Neuronal stem cell (in vitro differentiated cells): Measurements from ENCODE around the gene CDH13.

ENCODE experiments used
- DNase-seq: peaks from one replicate; pipeline ENCODE4 v3.0.0-alpha.2; 2013; ENCODE audit warnings: low spot score
- H2AFZ ChIP-seq: one replicate; pipeline ENCODE4 v1.6.1; 2013; ENCODE audit warnings: mild to moderate bottlenecking, low read length, inconsistent platforms
- H2AK5ac ChIP-seq: 2 replicates; pipeline ENCODE4 v1.6.1; 2013; ENCODE audit warnings: low read depth, mild to moderate bottlenecking, inconsistent platforms, low read length, moderate library complexity, mixed read lengths
- H2BK120ac ChIP-seq: 2 replicates; pipeline ENCODE4 v1.6.1; 2013; ENCODE audit warnings: low read depth, mild to moderate bottlenecking, inconsistent platforms, low read length, moderate library complexity, mixed read lengths
- H2BK12ac ChIP-seq: one replicate; pipeline ENCODE4 v1.6.1; 2013; ENCODE audit warnings: low read length, inconsistent platforms
- H2BK15ac ChIP-seq: 2 replicates; pipeline ENCODE4 v1.6.1; 2013; ENCODE audit warnings: mild to moderate bottlenecking, low read length, inconsistent platforms, mixed read lengths
- H2BK5ac ChIP-seq: one replicate; pipeline ENCODE4 v1.6.1; 2013; ENCODE audit warnings: inconsistent platforms, mild to moderate bottlenecking, low read length, moderate library complexity
- H3K14ac ChIP-seq: one replicate; pipeline ENCODE4 v1.6.1; 2013; ENCODE audit warnings: low read length, inconsistent platforms
- H3K18ac ChIP-seq: 2 replicates; pipeline ENCODE4 v1.6.1; 2013; ENCODE audit warnings: low read length, inconsistent platforms
- H3K23ac ChIP-seq: 2 replicates; pipeline ENCODE4 v1.6.1; 2013; ENCODE audit warnings: low read depth, mild to moderate bottlenecking, mixed read lengths, low read length, inconsistent platforms; ENCODE audit not compliant: poor library complexity
- H3K27ac ChIP-seq: replicated peaks from 3 replicates; pipeline ENCODE4 v1.5.1; 2013; ENCODE audit warnings: low read length, inconsistent platforms
- H3K27me3 ChIP-seq, 3 experiments: 2 replicates each; pipeline ENCODE4 v1.6.1; 2013; ENCODE audit warnings: low read length in 3 of 3, mild to moderate bottlenecking in 2 of 3, inconsistent platforms in 1 of 3, low read depth in 1 of 3, mixed read lengths in 1 of 3, moderate library complexity in 1 of 3; ENCODE audit not compliant: control insufficient read depth in 3 of 3, insufficient read depth in 3 of 3
- H3K36me3 ChIP-seq, 2 donors: replicated peaks in 1 of 2; 2 replicates each; pipeline ENCODE4 v1.6.1; 2013; ENCODE audit warnings: low read length in 2 of 2; ENCODE audit not compliant: control insufficient read depth in 2 of 2, insufficient read depth in 2 of 2
- H3K4ac ChIP-seq: 2 replicates; pipeline ENCODE4 v1.6.1; 2013; ENCODE audit warnings: inconsistent platforms, mild to moderate bottlenecking, low read length, moderate library complexity
- H3K4me1 ChIP-seq, 2 donors: 1 replicate in 1 of 2; 2 replicates in 1 of 2; pipeline ENCODE4 v1.6.1; 2013; ENCODE audit warnings: low read length in 2 of 2, low read depth in 1 of 2; ENCODE audit not compliant: control insufficient read depth in 2 of 2, insufficient read depth in 1 of 2
- H3K4me2 ChIP-seq: one replicate; pipeline ENCODE4 v1.6.1; 2013; ENCODE audit warnings: mild to moderate bottlenecking, low read length, inconsistent platforms; ENCODE audit not compliant: insufficient read depth, poor library complexity, severe bottlenecking
- H3K4me3 ChIP-seq, 2 donors: 2 replicates each; pipeline ENCODE4 v1.5.1; 2013; ENCODE audit warnings: low read length in 2 of 2, mild to moderate bottlenecking in 2 of 2, inconsistent platforms in 1 of 2, moderate library complexity in 1 of 2
- H3K79me1 ChIP-seq: one replicate; pipeline ENCODE4 v1.6.1; 2013; ENCODE audit warnings: low read depth, mild to moderate bottlenecking, inconsistent platforms, low read length, moderate library complexity
- H3K9ac ChIP-seq: one replicate; pipeline ENCODE4 v1.6.1; 2013; ENCODE audit warnings: mild to moderate bottlenecking, low read depth, low read length, inconsistent platforms; ENCODE audit not compliant: poor library complexity
- H3K9me3 ChIP-seq, 2 donors: replicated peaks in 1 of 2; 2 replicates each; pipeline versions ENCODE3 to v1.6.1; 2013; ENCODE audit warnings: low read length in 2 of 2, mild to moderate bottlenecking in 2 of 2, inconsistent platforms in 1 of 2, low read depth in 1 of 2, mixed read lengths in 1 of 2, moderate library complexity in 1 of 2; ENCODE audit not compliant: control insufficient read depth in 2 of 2, insufficient read depth in 1 of 2
- H4K8ac ChIP-seq: one replicate; pipeline ENCODE4 v1.6.1; 2013; ENCODE audit warnings: low read depth, mild to moderate bottlenecking, inconsistent platforms, low read length, moderate library complexity
- H4K91ac ChIP-seq: one replicate; pipeline ENCODE4 v1.6.1; 2013; ENCODE audit warnings: low read length, low read depth, mild to moderate bottlenecking, inconsistent platforms; ENCODE audit not compliant: poor library complexity
- WGBS, 2 donors: extraction: QIAGEN DNeasy Blood & Tissue Kit; methylation state at CpG; one replicate each; pipeline ENCODE4 v1.1.7; 2013; ENCODE audit warnings: missing lambda C conversion rate in 2 of 2, mixed read lengths in 1 of 2; ENCODE audit not compliant: insufficient read length in 2 of 2, insufficient replicate concordance in 1 of 2; ENCODE audit errors: extremely low coverage in 2 of 2; 5-methylcytosine and 5-hydroxymethylcytosine counted together

Gene CDH13

DNA sequence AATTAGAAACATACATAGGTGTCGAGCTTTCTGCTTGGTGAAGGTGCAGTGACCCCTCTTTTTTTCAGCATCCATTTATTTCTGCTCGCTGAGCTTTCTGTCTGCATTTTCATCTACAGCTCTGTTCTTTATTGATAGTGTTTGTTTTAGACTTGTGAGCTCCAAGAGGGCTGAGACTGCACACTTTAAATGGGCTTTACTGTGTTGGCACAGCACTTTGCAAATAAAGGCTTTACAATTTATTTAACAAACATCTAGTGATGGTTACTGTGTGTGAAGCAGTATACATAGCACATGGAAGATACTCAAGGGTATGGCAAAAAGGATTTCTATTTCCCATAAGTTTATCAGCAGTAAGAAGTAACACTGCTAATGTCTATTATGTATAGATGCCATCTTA, 617.3 kb downstream of the CDH13 start:
- Histone ChIP-seq H2BK12ac (no peak overlapping the region), H3K18ac (no peak overlapping the region), H3K4me1 (peaks cover 0 to 5% of the 10 kb centered on the region in 2 donors), H2AK5ac (no peak overlapping the region), H3K9ac (no peak overlapping the region), H3K9me3 (no peaks in the 10 kb centered on the region), H3K36me3 (no peaks in the 10 kb centered on the region), H2BK5ac (no peak overlapping the region), H3K14ac (no peak overlapping the region), H4K8ac (no peak overlapping the region), H2BK120ac (no peak overlapping the region), H2BK15ac (no peak overlapping the region), H3K23ac (no peak overlapping the region), H3K27me3 (no peaks in the 10 kb centered on the region), H3K27ac (no peak overlapping the region), H2AFZ (no peak overlapping the region), H4K91ac (no peak overlapping the region), H3K4ac (no peak overlapping the region), H3K79me1 (no peaks in the 10 kb centered on the region), H3K4me3 (no peak overlapping the region), H3K4me2 (no peak overlapping the region)
- DNase-seq = no peak
- WGBS, 2 donors = no CpG with 5 or more reads among the region's 2 CpGs

DNA sequence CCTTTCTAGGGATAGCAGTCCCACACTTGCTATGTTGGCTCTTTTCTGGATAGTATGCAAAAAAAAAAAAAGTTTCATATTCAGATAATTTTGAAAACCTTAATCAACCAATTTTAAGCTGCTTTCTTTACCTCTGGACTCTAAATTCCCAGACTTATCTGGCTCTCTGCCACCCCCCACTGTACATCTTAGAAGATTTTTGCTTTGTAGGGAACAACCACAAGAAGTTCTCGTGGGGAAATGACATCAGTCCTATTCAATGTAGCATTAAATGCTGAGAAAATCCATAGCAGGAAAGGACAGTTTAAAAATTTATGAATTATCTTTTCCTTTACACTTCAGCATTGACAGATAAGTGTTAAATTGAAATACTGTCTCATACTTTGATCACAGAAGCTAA, 618.3 kb downstream of the CDH13 start:
- Histone ChIP-seq H3K36me3 (no peaks in the 10 kb centered on the region), H2BK5ac (no peak overlapping the region), H4K8ac (no peak overlapping the region), H3K18ac (no peak overlapping the region), H3K4me1 (peaks cover 0 to 4% of the 10 kb centered on the region in 2 donors), H3K27me3 (no peaks in the 10 kb centered on the region), H3K79me1 (no peaks in the 10 kb centered on the region), H2AFZ (no peak overlapping the region), H3K27ac (no peak overlapping the region), H3K14ac (no peak overlapping the region), H3K4ac (no peak overlapping the region), H3K4me2 (no peak overlapping the region), H2AK5ac (no peak overlapping the region), H3K4me3 (no peak overlapping the region), H2BK15ac (no peak overlapping the region), H3K9ac (no peak overlapping the region), H3K23ac (no peak overlapping the region), H2BK12ac (no peak overlapping the region), H3K9me3 (no peaks in the 10 kb centered on the region), H4K91ac (no peak overlapping the region), H2BK120ac (no peak overlapping the region)
- DNase-seq = no peak
- WGBS, 2 donors = no CpG with 5 or more reads among the region's 1 CpG

DNA sequence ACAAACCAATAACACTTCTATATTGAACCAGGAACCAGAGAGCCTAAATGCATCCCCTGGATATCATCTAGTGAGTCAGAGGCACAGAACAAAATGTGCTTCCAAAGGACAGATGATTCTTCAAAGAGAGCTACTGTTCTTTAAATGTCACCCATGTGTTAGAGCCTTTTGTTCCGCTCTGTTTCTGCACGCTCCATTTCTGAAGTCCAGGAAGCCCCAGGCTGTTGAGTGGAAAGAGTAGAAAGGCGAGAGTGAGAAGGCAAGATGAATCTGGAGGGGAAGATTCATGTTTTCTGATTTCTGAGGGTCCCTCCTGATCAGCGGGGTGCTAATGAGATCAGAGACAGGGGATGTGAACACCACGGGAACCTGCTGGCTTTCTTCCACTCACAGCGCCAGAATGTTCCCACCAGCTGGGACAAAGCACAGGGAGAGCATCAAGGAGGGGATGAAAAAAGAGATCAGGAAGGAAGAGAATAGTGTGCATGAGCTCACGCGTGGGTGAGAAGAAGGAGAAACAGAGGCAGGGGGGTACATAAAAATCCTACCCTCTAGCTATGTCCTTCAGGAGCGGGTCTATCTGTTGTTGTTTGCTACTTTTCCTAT, 621.1 kb downstream of the CDH13 start:
- no peak overlapping the region for H4K8ac ChIP-seq
- H3K27ac ChIP-seq = no peak overlapping the region
- H3K9me3 ChIP-seq = no peaks in the 10 kb centered on the region
- no peak overlapping the region for H3K9ac ChIP-seq
- peaks cover 0 to 4% of the 10 kb centered on the region in 2 donors for H3K4me1 ChIP-seq
- no peak overlapping the region for H2BK120ac ChIP-seq
- H3K27me3 ChIP-seq = no peaks in the 10 kb centered on the region
- no peak overlapping the region for H3K4ac ChIP-seq
- no peak overlapping the region for H3K4me2 ChIP-seq
- H3K4me3 ChIP-seq = no peak overlapping the region
- no peak overlapping the region for H2AFZ ChIP-seq
- no peak overlapping the region for H3K14ac ChIP-seq
- no peaks in the 10 kb centered on the region for H3K79me1 ChIP-seq
- DNase-seq = no peak
- H2AK5ac ChIP-seq = no peak overlapping the region
- WGBS, 2 donors = no CpG with 5 or more reads among the region's 9 CpGs
- H2BK15ac ChIP-seq = no peak overlapping the region
- H3K23ac ChIP-seq = no peak overlapping the region
- no peak overlapping the region for H2BK12ac ChIP-seq
- H3K18ac ChIP-seq = no peak overlapping the region
- H2BK5ac ChIP-seq = no peak overlapping the region
- H4K91ac ChIP-seq = no peak overlapping the region
- H3K36me3 ChIP-seq = no peaks in the 10 kb centered on the region

DNA sequence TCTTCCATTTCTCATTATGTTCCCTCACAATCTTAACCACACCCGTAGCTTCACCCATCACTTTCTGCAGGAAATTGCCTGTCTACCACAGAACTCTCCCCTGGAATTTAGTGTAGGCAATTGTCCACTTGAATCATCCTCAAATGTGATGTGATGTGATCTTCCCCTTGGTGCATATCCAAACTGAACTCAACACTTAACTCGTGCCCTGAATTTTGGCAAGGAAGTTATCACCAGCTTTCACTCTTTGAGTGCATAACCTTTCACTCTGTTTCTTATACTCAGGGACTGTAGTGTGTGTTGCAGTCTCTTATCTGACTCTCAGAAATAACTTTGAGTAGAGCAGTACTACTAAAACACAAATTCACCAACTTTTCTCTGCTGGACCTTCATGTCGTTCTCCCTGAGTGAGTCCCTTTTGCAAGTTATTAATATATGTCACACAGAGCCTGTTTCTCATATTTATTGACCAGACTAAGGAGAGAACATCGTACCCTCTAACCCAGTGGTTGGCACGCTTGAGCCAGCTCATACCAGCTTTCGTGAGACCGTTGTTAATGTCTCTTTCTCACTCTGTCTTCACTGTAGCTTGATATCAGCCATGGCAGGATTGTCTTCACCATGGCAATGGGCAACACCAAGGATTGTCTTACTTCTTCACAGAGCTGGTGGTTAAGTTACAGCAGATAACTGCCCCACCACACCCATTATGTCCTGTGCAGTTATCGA, 622.1 kb downstream of the CDH13 start:
- Histone ChIP-seq H4K8ac (no peak overlapping the region), H3K23ac (no peak overlapping the region), H4K91ac (no peak overlapping the region), H2AK5ac (no peak overlapping the region), H3K27ac (no peak overlapping the region), H3K9ac (no peak overlapping the region), H2BK5ac (no peak overlapping the region), H2BK120ac (no peak overlapping the region), H3K14ac (no peak overlapping the region), H3K4me3 (no peak overlapping the region), H3K79me1 (no peaks in the 10 kb centered on the region), H3K36me3 (no peaks in the 10 kb centered on the region), H3K27me3 (no peaks in the 10 kb centered on the region), H3K9me3 (no peaks in the 10 kb centered on the region), H2BK15ac (no peak overlapping the region), H3K4me1 (peaks cover 0 to 4% of the 10 kb centered on the region in 2 donors), H3K18ac (no peak overlapping the region), H3K4ac (no peak overlapping the region), H3K4me2 (no peak overlapping the region), H2BK12ac (no peak overlapping the region), H2AFZ (no peak overlapping the region)
- no peak for DNase-seq
- no CpG with 5 or more reads among the region's 8 CpGs for WGBS, 2 donors
